A549 (cell line): ENCODE data around the gene YTHDF2.

ENCODE experiments used
- CHD2 ChIP-seq: fragments of 150-350 bp; IDR thresholded peaks from 2 replicates; pipeline ENCODE4 v1.6.1; 2014; ENCODE audit warnings: low read length; ENCODE audit not compliant: partially characterized antibody
- CTCF ChIP-seq: fragments of >200 bp; sonication (Bioruptor Twin); formaldehyde crosslinking; IDR thresholded peaks from 3 replicates; pipeline ENCODE4 v1.5.1; 2016
- FOSL2 ChIP-seq, 2 experiments: fragments of 450-650 bp in 1 of 2; fragments of >200 bp in 1 of 2; sonication (Bioruptor Twin) in 1 of 2; formaldehyde crosslinking; IDR thresholded peaks; 2 replicates each; pipeline versions ENCODE4 v1.5.0 to v1.6.1; 2016 to 2020; ENCODE audit warnings: mild to moderate bottlenecking in 1 of 2, moderate library complexity in 1 of 2
- FOXS1 ChIP-seq: fragments of 250-450 bp; sonication (Bioruptor Pico); IDR thresholded peaks from 2 replicates; pipeline ENCODE4 v1.5.0; 2020; ENCODE audit warnings: mild to moderate bottlenecking, moderate library complexity
- HMGXB4 ChIP-seq: fragments of 250-450 bp; sonication (Bioruptor Pico); IDR thresholded peaks from 2 replicates; pipeline ENCODE4 v1.5.0; 2021; ENCODE audit warnings: mild to moderate bottlenecking, moderate library complexity, borderline replicate concordance

- TF ChIP-seq CTCF (no peak), HMGXB4 (CRISPR knock-in tag) (no peak), CHD2 (no peak), FOSL2 (IDR thresholded peaks at IDR 0.05) (no peak), FOSL2 (CRISPR knock-in tag; IDR thresholded peaks at IDR 0.05) (no peak), FOXS1 (CRISPR knock-in tag) (no peak)
Observed at GRCh38 chr1:28812669-28813468, 76.1 kb downstream of the YTHDF2 start.
